Subcutaneous abdominal adipose tissue (tissue), 5 donors: Measurements from ENCODE around the gene ENKD1.

Experiments used
- H3K27ac ChIP-seq: one replicate; pipeline ENCODE4 v1.7.0; 2013; ENCODE audit warnings: low read depth, mild to moderate bottlenecking, inconsistent platforms, low read length, moderate library complexity
- H3K27me3 ChIP-seq, 5 donors: one replicate each; pipeline ENCODE4 v1.7.0; 2013; ENCODE audit warnings: low read length in 5 of 5, inconsistent platforms in 1 of 5; ENCODE audit not compliant: control insufficient read depth in 5 of 5, insufficient read depth in 4 of 5
- H3K36me3 ChIP-seq, 5 donors: one replicate each; pipeline ENCODE4 v1.7.0; 2013; ENCODE audit warnings: low read length in 5 of 5; ENCODE audit not compliant: control insufficient read depth in 5 of 5, insufficient read depth in 5 of 5
- H3K4me1 ChIP-seq, 5 donors: one replicate each; pipeline ENCODE4 v1.7.0; 2013; ENCODE audit warnings: low read length in 5 of 5, mild to moderate bottlenecking in 3 of 5, moderate library complexity in 1 of 5; ENCODE audit not compliant: control insufficient read depth in 5 of 5, insufficient read depth in 5 of 5
- H3K4me3 ChIP-seq, 5 donors: one replicate each; pipeline ENCODE4 v1.7.0; 2013; ENCODE audit warnings: low read length in 5 of 5, low read depth in 1 of 5
- H3K9ac ChIP-seq, 5 donors: one replicate each; pipeline ENCODE4 v1.7.0; 2013; ENCODE audit warnings: low read length in 5 of 5, mild to moderate bottlenecking in 4 of 5, moderate library complexity in 3 of 5
- H3K9me3 ChIP-seq, 5 donors: one replicate each; pipeline ENCODE4 v1.7.0; 2013; ENCODE audit warnings: low read length in 5 of 5; ENCODE audit not compliant: control insufficient read depth in 5 of 5
- donor health status: healthy.
- donor health status: healthy.
- donor health status: healthy.
- donor health status: healthy.
- donor health status: healthy.

The ENKD1 gene

DNA sequence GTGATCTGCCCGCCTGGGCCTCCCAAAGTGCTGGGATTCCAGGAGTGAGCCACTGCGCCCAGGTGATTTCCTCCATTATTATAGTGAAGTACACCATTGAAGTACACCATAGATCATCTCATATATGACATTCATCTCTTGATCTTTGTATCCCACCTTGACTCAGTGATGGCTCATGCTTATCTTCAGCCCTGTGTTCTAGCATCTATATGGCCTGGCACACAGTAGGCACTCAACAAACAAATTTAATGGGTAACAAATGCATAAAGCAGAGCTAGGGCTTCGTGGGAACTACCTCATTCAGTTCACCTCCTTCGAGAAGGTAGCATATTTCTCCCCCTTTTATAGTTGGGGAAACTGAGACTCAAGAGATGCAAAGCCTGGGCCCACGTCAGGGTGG lies 952 bp downstream of the ENKD1 start:
- H3K36me3 ChIP-seq, result peaks cover 0 to 19% (median 6%) of the 10 kb centered on the region in 5 donors
- peak overlapping the region; percentile 86 for H3K27ac ChIP-seq
- peak overlapping the region in 4 of 5 donors; percentile 8 to 77 (median 44) for H3K9ac ChIP-seq
- H3K4me1 ChIP-seq, result peaks cover 4 to 44% (median 33%) of the 10 kb centered on the region in 5 donors
- no peaks in the 10 kb centered on the region for H3K27me3 ChIP-seq
- H3K4me3 ChIP-seq, result peak overlapping the region; percentile 45 to 85 (median 76)
- no peaks in the 10 kb centered on the region for H3K9me3 ChIP-seq

DNA sequence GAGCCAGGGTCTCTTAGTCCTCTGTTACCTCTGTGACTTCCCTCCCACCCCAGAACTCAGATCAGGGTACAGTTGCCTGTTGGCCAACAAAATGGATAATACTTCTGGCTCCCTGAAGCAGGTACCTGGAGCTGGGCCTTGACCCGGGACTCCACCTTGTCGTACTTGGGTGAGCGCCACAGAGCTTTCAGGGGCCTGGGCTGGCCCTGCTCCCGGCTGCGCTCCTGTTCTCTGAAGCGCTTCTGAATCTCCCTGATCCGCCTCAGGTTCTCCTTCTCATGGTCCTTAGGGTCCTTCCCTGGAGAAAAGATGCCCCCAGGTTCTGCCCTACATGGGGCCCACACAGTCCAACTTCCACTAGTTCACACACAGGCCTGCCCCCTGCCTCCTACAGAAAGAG lies 1.7 kb downstream of the ENKD1 start:
- H3K9ac ChIP-seq, result no peak overlapping the region
- no peaks in the 10 kb centered on the region for H3K27me3 ChIP-seq
- H3K27ac ChIP-seq, result no peak overlapping the region
- H3K9me3 ChIP-seq, result no peaks in the 10 kb centered on the region
- peaks cover 0 to 19% (median 6%) of the 10 kb centered on the region in 5 donors for H3K36me3 ChIP-seq
- H3K4me3 ChIP-seq, result no peak overlapping the region
- H3K4me1 ChIP-seq, result peaks cover 4 to 50% (median 38%) of the 10 kb centered on the region in 5 donors

DNA sequence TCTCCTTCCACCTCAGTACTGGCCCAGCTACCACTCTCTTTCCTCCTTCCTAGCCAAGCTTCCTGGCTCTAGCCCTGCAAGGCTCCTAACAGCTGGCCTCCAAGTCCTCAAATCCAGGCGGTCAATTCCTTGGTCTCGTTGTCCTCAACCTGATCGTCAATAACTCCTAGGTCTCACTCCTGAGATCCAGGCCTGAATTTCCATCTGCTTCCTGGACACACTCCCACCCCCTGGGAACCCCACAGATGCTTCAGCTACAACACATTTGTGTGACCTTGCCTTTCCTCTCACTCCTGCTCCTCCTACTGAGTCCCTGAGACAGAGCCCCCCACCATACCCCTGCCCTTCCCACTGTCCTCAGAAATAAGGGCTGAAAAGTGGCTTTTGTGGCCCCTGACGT lies 2.3 kb downstream of the ENKD1 start:
- Histone ChIP-seq H3K27ac (no peak overlapping the region), H3K9ac (no peak overlapping the region), H3K4me3 (no peak overlapping the region), H3K36me3 (peaks cover 0 to 19% (median 6%) of the 10 kb centered on the region in 5 donors), H3K9me3 (no peaks in the 10 kb centered on the region), H3K27me3 (no peaks in the 10 kb centered on the region), H3K4me1 (peaks cover 4 to 56% (median 44%) of the 10 kb centered on the region in 5 donors)

DNA sequence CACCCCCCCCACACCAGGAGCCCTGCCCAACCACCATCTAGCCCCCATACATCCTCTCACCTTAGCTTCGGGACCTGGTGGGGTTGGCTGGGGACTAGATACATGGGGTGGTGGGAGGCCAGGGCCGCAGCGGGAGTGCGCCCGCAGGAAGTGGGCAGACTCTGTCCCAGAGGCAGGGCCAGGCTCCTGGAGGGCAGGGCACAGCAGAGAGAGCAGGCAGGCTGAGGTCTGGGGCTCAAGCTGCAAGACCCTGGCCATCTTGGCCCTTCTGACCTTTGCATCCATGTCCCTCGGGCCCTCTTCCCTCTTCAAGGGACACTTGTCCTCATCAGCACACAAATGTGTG lies 2.7 kb downstream of the ENKD1 start:
- no peak overlapping the region for H3K27ac ChIP-seq
- no peak overlapping the region for H3K9ac ChIP-seq
- no peaks in the 10 kb centered on the region for H3K9me3 ChIP-seq
- H3K4me1 ChIP-seq, result peaks cover 4 to 56% (median 46%) of the 10 kb centered on the region in 5 donors
- no peak overlapping the region for H3K4me3 ChIP-seq
- no peaks in the 10 kb centered on the region for H3K27me3 ChIP-seq
- peaks cover 0 to 20% (median 7%) of the 10 kb centered on the region in 5 donors for H3K36me3 ChIP-seq

DNA sequence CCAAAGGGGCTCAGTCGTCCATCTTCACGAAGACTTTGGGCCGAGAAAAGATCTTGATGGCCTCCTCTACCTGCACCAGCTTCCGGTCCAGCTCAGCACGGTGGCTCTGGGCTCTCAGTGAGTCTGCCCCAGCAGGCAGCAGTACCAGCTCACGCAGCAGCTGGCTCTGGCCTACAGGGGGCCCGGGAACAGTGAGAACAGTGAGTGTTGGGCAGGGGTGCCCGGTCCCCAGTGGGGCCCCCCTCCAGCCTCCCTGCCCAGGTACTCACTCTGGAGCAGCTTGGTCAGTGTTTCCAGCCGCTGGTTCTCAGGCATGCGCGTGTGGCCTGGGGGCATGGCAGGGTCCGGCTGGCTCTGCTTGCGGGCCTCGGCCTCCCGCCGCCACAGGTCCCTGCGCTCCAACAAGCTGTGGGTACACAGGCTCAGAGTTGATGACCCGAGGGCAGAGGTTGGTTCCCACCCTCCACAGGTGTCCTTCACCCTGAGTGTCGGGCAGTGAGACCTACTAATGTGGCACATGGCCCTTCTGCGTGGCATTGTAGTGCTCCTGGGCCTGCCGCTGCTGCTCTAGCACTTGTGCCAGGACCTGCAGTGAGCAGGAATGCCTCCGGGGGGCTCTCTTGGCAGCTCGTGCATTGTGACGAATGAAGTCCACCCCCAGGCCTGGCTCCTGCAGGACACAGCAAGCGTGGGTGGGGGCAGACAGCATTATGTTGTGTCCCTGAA lies 3.2 kb downstream of the ENKD1 start:
- H3K9ac ChIP-seq, result no peak overlapping the region
- no peaks in the 10 kb centered on the region for H3K9me3 ChIP-seq
- no peaks in the 10 kb centered on the region for H3K27me3 ChIP-seq
- no peak overlapping the region for H3K4me3 ChIP-seq
- peaks cover 0 to 26% (median 7%) of the 10 kb centered on the region in 5 donors for H3K36me3 ChIP-seq
- peaks cover 4 to 54% (median 47%) of the 10 kb centered on the region in 5 donors for H3K4me1 ChIP-seq
- H3K27ac ChIP-seq, result no peak overlapping the region

DNA sequence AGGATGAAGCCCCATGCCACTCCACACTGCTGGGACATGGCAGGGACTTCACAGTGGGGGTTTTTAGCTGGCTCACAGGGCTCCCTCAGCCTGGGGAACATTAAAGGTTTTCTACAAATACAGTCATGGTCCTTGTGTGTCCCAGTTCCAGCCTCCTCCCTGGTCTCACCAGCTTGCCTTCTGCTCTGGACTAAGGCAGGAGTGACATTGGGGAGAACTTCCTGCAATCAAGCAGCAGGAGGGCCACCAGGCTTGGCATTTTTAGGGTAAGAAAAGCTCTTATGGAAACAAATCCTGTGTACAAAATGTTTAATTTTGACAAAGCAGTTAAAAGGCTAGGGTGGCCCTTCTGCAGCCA lies 3.9 kb downstream of the ENKD1 start:
- Histone ChIP-seq H3K9me3 (no peaks in the 10 kb centered on the region), H3K36me3 (peaks cover 0 to 33% (median 14%) of the 10 kb centered on the region in 5 donors), H3K4me3 (no peak overlapping the region), H3K27ac (no peak overlapping the region), H3K4me1 (peaks cover 2 to 47% (median 41%) of the 10 kb centered on the region in 5 donors), H3K27me3 (no peaks in the 10 kb centered on the region), H3K9ac (no peak overlapping the region)

DNA sequence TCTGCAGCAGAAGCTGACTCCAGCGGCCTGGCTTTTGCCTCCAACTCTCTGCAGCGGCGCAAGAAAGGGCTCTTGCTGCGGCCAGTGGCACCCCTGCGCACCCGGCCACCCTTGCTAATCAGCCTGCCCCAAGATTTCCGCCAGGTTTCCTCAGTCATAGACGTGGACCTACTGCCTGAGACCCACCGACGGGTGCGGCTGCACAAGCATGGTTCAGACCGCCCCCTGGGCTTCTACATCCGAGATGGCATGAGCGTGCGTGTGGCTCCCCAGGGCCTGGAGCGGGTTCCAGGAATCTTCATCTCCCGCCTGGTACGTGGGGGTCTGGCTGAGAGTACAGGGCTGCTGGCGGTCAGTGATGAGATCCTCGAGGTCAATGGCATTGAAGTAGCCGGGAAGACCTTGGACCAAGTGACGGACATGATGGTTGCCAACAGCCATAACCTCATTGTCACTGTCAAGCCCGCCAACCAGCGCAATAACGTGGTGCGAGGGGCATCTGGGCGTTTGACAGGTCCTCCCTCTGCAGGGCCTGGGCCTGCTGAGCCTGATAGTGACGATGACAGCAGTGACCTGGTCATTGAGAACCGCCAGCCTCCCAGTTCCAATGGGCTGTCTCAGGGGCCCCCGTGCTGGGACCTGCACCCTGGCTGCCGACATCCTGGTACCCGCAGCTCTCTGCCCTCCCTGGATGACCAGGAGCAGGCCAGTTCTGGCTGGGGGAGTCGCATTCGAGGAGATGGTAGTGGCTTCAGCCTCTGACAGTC lies 4.5 kb downstream of the ENKD1 start:
- H3K4me1 ChIP-seq, result peaks cover 0 to 42% (median 35%) of the 10 kb centered on the region in 5 donors
- H3K27me3 ChIP-seq, result no peaks in the 10 kb centered on the region
- no peak overlapping the region for H3K4me3 ChIP-seq
- peaks cover 0 to 38% (median 19%) of the 10 kb centered on the region in 5 donors for H3K36me3 ChIP-seq
- H3K9ac ChIP-seq, result no peak overlapping the region
- H3K27ac ChIP-seq, result no peak overlapping the region
- no peaks in the 10 kb centered on the region for H3K9me3 ChIP-seq

DNA sequence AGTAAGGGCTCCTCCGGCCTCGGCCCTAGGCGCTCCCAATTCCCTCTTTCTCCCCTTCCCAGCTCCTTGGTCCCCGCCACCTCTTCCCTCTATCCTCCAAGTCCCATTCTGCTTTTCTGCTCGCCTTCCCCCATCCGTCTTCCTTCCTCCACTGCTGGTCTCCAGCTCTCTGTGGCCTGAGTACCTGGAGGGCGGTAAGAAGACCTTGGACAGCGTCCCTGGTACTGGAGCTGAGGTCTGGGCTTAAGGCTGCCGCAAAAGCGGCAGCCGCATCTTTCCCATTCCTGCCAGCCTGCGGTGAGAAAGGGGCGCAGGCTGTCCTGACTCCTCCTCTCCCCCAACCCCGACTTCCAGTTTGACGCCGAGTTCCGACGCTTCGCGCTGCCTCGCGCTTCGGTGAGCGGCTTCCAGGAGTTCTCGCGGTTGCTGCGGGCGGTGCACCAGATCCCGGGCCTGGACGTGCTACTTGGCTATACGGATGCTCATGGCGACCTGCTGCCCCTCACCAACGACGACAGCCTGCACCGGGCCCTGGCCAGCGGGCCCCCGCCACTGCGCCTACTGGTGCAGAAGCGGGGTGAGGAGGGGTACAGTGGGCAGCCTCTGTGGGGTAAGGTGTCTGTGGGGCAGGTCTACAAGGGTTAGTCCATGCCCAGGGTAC lies 5.3 kb downstream of the ENKD1 start:
- Histone ChIP-seq H3K9me3 (no peaks in the 10 kb centered on the region), H3K9ac (peak overlapping the region in 3 of 5 donors; percentile 1 to 59 (median 56)), H3K4me1 (peaks cover 0 to 36% (median 31%) of the 10 kb centered on the region in 5 donors), H3K36me3 (peaks cover 0 to 43% (median 21%) of the 10 kb centered on the region in 5 donors), H3K27ac (peak overlapping the region; percentile 30), H3K4me3 (peak overlapping the region; percentile 51 to 97 (median 93)), H3K27me3 (peaks cover 0 to 3% (median 0%) of the 10 kb centered on the region in 5 donors)

DNA sequence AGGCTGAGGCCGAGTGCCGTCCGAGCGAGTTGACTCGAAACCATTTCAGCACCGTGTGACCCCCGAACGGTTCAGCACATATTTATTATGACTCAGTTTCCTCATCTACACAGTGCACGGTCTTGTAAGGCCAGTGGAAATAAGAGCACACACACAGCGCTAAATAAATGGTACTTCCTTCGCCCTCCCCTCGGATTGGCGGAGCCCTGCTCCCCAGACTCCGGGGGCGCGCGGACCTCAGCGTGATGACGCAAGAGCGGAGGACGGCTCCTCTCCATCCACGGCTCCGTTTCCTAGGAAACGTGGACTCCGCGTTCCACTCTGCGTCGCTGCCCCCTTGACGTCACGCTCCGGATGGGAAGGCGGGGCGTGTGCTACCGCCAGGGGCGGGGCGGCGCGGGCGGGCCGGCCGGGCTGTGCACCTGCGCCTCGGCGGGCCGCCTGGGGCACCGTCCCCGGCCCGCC lies 6.0 kb downstream of the ENKD1 start, which contains the start of gene PARD6A:
PARD6A (plus strand) TSS at position 397 of the 465 bp plus-strand sequence. CDS start 79 bp downstream, outside the sequence.
- Histone ChIP-seq H3K36me3 (peaks cover 0 to 43% (median 21%) of the 10 kb centered on the region in 5 donors), H3K9me3 (no peaks in the 10 kb centered on the region), H3K27me3 (peaks cover 0 to 7% (median 0%) of the 10 kb centered on the region in 5 donors), H3K4me1 (peaks cover 0 to 30% (median 25%) of the 10 kb centered on the region in 5 donors), H3K27ac (peak within 1 kb of the TSS; percentile 81), H3K4me3 (peak within 1 kb of the TSS; percentile 80 to 97 (median 93)), H3K9ac (peak within 1 kb of the TSS in 4 of 5 donors; percentile 70 to 88 (median 79))
